Liver (tissue), 9 donors: ENCODE measurements around the gene POLDIP3. TPM values are rescaled to one million over a fixed set of nuclear protein-coding genes. Genes with fewer than 3 reads are reported as not detected.

ENCODE experiments used
- DNase-seq: peaks from one replicate; pipeline ENCODE4 v3.0.0-alpha.2; 2017; ENCODE audit warnings: low spot score
- H3K27ac ChIP-seq, 2 donors: one replicate each; pipeline ENCODE4 v1.7.0; 2013; ENCODE audit warnings: inconsistent platforms in 2 of 2, low read length in 2 of 2, control low read depth in 1 of 2, low read depth in 1 of 2, mild to moderate bottlenecking in 1 of 2
- H3K27me3 ChIP-seq, 4 donors: one replicate each; pipeline versions ENCODE4 v1.6.1 to v1.7.0; 2013; ENCODE audit warnings: low read length in 3 of 4, inconsistent platforms in 1 of 4, mild to moderate bottlenecking in 1 of 4, moderate library complexity in 1 of 4; ENCODE audit not compliant: control insufficient read depth in 4 of 4, insufficient read depth in 4 of 4
- H3K36me3 ChIP-seq, 4 donors: one replicate each; pipeline versions ENCODE4 v1.6.1 to v1.7.0; 2013; ENCODE audit warnings: low read length in 3 of 4, mild to moderate bottlenecking in 3 of 4, low read depth in 1 of 4, moderate library complexity in 1 of 4; ENCODE audit not compliant: control insufficient read depth in 4 of 4, insufficient read depth in 3 of 4
- H3K4me1 ChIP-seq, 4 donors: one replicate each; pipeline versions ENCODE4 v1.6.1 to v1.7.0; 2013; ENCODE audit warnings: low read length in 3 of 4, mild to moderate bottlenecking in 3 of 4, moderate library complexity in 1 of 4; ENCODE audit not compliant: control insufficient read depth in 4 of 4, insufficient read depth in 4 of 4
- H3K4me3 ChIP-seq, 3 donors: one replicate each; pipeline versions ENCODE4 v1.6.1 to v1.7.0; 2013; ENCODE audit warnings: low read length in 3 of 3, control low read depth in 1 of 3, low read depth in 1 of 3, mild to moderate bottlenecking in 1 of 3
- H3K9ac ChIP-seq, 2 donors: one replicate each; pipeline ENCODE4 v1.7.0; 2013; ENCODE audit warnings: low read length in 2 of 2, mild to moderate bottlenecking in 2 of 2, moderate library complexity in 2 of 2, control low read depth in 1 of 2, low read depth in 1 of 2
- H3K9me3 ChIP-seq, 4 donors: one replicate each; pipeline versions ENCODE4 v1.6.1 to v1.7.0; 2013; ENCODE audit warnings: low read length in 3 of 4; ENCODE audit not compliant: control insufficient read depth in 4 of 4
- EGR1 ChIP-seq, 2 donors: IDR thresholded peaks; 2 replicates each; pipeline ENCODE4 v1.6.1; 2016 to 2018; ENCODE audit warnings: antibody characterized with exemption in 2 of 2, low read depth in 2 of 2
- FOXA1 ChIP-seq: IDR thresholded peaks from 2 replicates; pipeline ENCODE4 v1.6.1; 2016; ENCODE audit warnings: antibody characterized with exemption
- FOXA2 ChIP-seq: IDR thresholded peaks from 2 replicates; pipeline ENCODE4 v1.6.1; 2016; ENCODE audit warnings: antibody characterized with exemption
- HNF4A ChIP-seq, 2 donors: conservative IDR thresholded peaks; 2 replicates each; pipeline ENCODE4 v1.6.1; 2016; ENCODE audit warnings: antibody characterized with exemption in 2 of 2, mild to moderate bottlenecking in 2 of 2
- HNF4G ChIP-seq: IDR thresholded peaks from 2 replicates; pipeline ENCODE4 v1.6.1; 2016; ENCODE audit warnings: antibody characterized with exemption
- JUND ChIP-seq, 2 donors: IDR thresholded peaks; 2 replicates each; pipeline ENCODE4 v1.6.1; 2016; ENCODE audit warnings: antibody characterized with exemption in 2 of 2
- NR2F2 ChIP-seq: IDR thresholded peaks from 2 replicates; pipeline ENCODE4 v1.6.1; 2016; ENCODE audit warnings: antibody characterized with exemption
- RAD21 ChIP-seq, 2 donors: IDR thresholded peaks; 2 replicates each; pipeline ENCODE4 v1.6.1; 2016; ENCODE audit warnings: antibody characterized with exemption in 2 of 2, mild to moderate bottlenecking in 2 of 2
- REST ChIP-seq: IDR thresholded peaks from 2 replicates; pipeline ENCODE4 v1.6.1; 2016; ENCODE audit warnings: antibody characterized with exemption, mild to moderate bottlenecking
- RXRA ChIP-seq, 2 donors: IDR thresholded peaks; 2 replicates each; pipeline ENCODE4 v1.6.1; 2017 to 2018; ENCODE audit warnings: antibody characterized with exemption in 2 of 2, mild to moderate bottlenecking in 1 of 2
- SP1 ChIP-seq: IDR thresholded peaks from 2 replicates; pipeline ENCODE4 v1.6.1; 2018; ENCODE audit warnings: antibody characterized with exemption, mild to moderate bottlenecking
- TAF1 ChIP-seq: conservative IDR thresholded peaks from 2 replicates; pipeline ENCODE4 v1.6.1; 2016; ENCODE audit warnings: antibody characterized with exemption, mild to moderate bottlenecking
- YY1 ChIP-seq: IDR thresholded peaks from 2 replicates; pipeline ENCODE4 v1.6.1; 2016; ENCODE audit warnings: antibody characterized with exemption, mild to moderate bottlenecking
- WGBS: extraction: QIAGEN DNeasy Blood & Tissue Kit; methylation state at CpG from one replicate; pipeline ENCODE4 v1.1.7; 2013; 5-methylcytosine and 5-hydroxymethylcytosine counted together
- polyA plus RNA-seq, 2 donors: library from polyadenylated mRNA; stranded (reverse) in 1 of 2; unstranded in 1 of 2; fragments of 200-250 nt in 1 of 2; fragments of >200 nt in 1 of 2; fragmentation: Nextera tagmentation in 1 of 2; extraction: Ambion mirVana in 1 of 2; gene quantifications; one replicate each; pipeline versions ENCODE4 v1.2.1 to v1.2.3, GENCODE V29; 2013 to 2015
- total RNA-seq, 2 donors: library from RNA; depleted of rRNA; stranded (reverse); fragments of >200 nt; gene quantifications; one replicate each; pipeline ENCODE4 v1.2.3, GENCODE V29; 2014
- TF ChIP-seq, protein P1 (sequence below): fragments of 150-350 bp; IDR thresholded peaks from 2 replicates; pipeline ENCODE4 v1.5.1; 2017; ENCODE audit warnings: improper control_type of control experiment, low read depth, low read length; ENCODE audit not compliant: missing input control
- TF ChIP-seq, protein P2 (sequence below): IDR thresholded peaks from 2 replicates; pipeline ENCODE4 v1.6.1; 2016; ENCODE audit warnings: antibody characterized with exemption
- TF ChIP-seq, protein P3 (sequence below): IDR thresholded peaks from 2 replicates; pipeline ENCODE4 v1.6.1; 2016; ENCODE audit warnings: antibody characterized with exemption
- TF ChIP-seq, protein P4 (sequence below): IDR thresholded peaks from 2 replicates; pipeline ENCODE4 v1.6.1; 2016; ENCODE audit warnings: antibody characterized with exemption
- donor health status: healthy.
- donor health status: healthy.
- donor health status: healthy.
- donor health status: healthy.
- donor health status: healthy.

Gene POLDIP3
- total and polyA plus RNA-seq, 4 donors, result 14.6 to 22.5 (median 18.0) TPM

DNA sequence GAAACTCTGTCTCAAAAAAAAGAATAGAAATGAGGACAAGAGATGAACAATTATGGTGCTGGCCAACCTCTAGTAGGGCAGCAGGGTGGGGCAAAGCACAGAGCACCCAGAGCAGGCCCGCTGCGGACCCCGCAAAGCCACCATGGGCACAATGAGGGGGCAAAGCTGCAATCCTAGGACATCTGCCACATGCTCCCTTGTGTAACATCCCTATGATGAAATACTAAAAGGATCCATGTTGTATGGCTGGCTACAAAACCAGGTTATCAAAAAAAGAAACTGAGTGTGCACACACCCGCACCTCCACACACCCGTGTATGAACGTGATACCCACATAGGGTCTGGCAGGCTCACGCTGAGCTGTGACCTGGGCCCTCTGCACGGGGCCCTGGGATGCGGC, 18.3 kb upstream of the POLDIP3 start:
- 91% methylated on average over 9 of the region's 9 CpGs for WGBS
- Histone ChIP-seq H3K9ac (no peak overlapping the region), H3K36me3 (peaks cover 14 to 52% (median 24%) of the 10 kb centered on the region in 4 donors), H3K27ac (no peak overlapping the region), H3K4me1 (peaks cover 0 to 7% (median 3%) of the 10 kb centered on the region in 4 donors), H3K27me3 (no peaks in the 10 kb centered on the region), H3K4me3 (no peak overlapping the region), H3K9me3 (no peaks in the 10 kb centered on the region)
- TF ChIP-seq FOXA2 (no peak), RXRA (IDR thresholded peaks at IDR 0.05) (no peak), YY1 (no peak)
- no peak for DNase-seq

- H3K9me3 ChIP-seq, result no peaks in the 10 kb centered on the region
- H3K4me3 ChIP-seq, result no peak overlapping the region
- TF ChIP-seq RAD21 (IDR thresholded peaks at IDR 0.05), result peak in 1 of 2 donors; percentile 65
- TF ChIP-seq, protein P1, sequence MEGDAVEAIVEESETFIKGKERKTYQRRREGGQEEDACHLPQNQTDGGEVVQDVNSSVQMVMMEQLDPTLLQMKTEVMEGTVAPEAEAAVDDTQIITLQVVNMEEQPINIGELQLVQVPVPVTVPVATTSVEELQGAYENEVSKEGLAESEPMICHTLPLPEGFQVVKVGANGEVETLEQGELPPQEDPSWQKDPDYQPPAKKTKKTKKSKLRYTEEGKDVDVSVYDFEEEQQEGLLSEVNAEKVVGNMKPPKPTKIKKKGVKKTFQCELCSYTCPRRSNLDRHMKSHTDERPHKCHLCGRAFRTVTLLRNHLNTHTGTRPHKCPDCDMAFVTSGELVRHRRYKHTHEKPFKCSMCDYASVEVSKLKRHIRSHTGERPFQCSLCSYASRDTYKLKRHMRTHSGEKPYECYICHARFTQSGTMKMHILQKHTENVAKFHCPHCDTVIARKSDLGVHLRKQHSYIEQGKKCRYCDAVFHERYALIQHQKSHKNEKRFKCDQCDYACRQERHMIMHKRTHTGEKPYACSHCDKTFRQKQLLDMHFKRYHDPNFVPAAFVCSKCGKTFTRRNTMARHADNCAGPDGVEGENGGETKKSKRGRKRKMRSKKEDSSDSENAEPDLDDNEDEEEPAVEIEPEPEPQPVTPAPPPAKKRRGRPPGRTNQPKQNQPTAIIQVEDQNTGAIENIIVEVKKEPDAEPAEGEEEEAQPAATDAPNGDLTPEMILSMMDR, result no peak
- TF ChIP-seq HNF4A (conservative IDR thresholded peaks at IDR 0.05), result peak; percentile 12 to 51
- no peak for DNase-seq
- H3K36me3 ChIP-seq, result peaks cover 22 to 61% (median 31%) of the 10 kb centered on the region in 4 donors
- peaks cover 0 to 7% (median 3%) of the 10 kb centered on the region in 4 donors for H3K4me1 ChIP-seq
- WGBS, result 88% methylated on average over 13 of the region's 13 CpGs
- no peak overlapping the region for H3K9ac ChIP-seq
- H3K27me3 ChIP-seq, result no peaks in the 10 kb centered on the region
- no peak overlapping the region for H3K27ac ChIP-seq
Measured at GRCh38 chr22:42632096-42632495, 17.4 kb upstream of the POLDIP3 start.

- Histone ChIP-seq H3K9ac (no peak overlapping the region), H3K36me3 (peaks cover 30 to 67% (median 37%) of the 10 kb centered on the region in 4 donors), H3K9me3 (no peaks in the 10 kb centered on the region), H3K27ac (no peak overlapping the region), H3K27me3 (no peaks in the 10 kb centered on the region), H3K4me3 (no peak overlapping the region), H3K4me1 (peaks cover 0 to 7% (median 3%) of the 10 kb centered on the region in 4 donors)
- 91% methylated on average over 28 of the region's 28 CpGs for WGBS
- DNase-seq, result no peak
- TF ChIP-seq YY1 (no peak), HNF4G (no peak), FOXA2 (no peak), FOXA1 (no peak), RAD21 (IDR thresholded peaks at IDR 0.05) (no peak), TAF1 (no peak), NR2F2 (no peak), SP1 (no peak), JUND (IDR thresholded peaks at IDR 0.05) (no peak), EGR1 (IDR thresholded peaks at IDR 0.05; ENCODE audit: low read depth in 2 of 2) (no peak), HNF4A (conservative IDR thresholded peaks at IDR 0.05) (no peak), RXRA (IDR thresholded peaks at IDR 0.05) (no peak), REST (no peak)
- TF ChIP-seq, protein P2, sequence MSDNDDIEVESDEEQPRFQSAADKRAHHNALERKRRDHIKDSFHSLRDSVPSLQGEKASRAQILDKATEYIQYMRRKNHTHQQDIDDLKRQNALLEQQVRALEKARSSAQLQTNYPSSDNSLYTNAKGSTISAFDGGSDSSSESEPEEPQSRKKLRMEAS, result no peak
- TF ChIP-seq, protein P3, sequence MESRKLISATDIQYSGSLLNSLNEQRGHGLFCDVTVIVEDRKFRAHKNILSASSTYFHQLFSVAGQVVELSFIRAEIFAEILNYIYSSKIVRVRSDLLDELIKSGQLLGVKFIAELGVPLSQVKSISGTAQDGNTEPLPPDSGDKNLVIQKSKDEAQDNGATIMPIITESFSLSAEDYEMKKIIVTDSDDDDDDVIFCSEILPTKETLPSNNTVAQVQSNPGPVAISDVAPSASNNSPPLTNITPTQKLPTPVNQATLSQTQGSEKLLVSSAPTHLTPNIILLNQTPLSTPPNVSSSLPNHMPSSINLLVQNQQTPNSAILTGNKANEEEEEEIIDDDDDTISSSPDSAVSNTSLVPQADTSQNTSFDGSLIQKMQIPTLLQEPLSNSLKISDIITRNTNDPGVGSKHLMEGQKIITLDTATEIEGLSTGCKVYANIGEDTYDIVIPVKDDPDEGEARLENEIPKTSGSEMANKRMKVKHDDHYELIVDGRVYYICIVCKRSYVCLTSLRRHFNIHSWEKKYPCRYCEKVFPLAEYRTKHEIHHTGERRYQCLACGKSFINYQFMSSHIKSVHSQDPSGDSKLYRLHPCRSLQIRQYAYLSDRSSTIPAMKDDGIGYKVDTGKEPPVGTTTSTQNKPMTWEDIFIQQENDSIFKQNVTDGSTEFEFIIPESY, result no peak
- TF ChIP-seq, protein P1, result no peak
- TF ChIP-seq, protein P4, sequence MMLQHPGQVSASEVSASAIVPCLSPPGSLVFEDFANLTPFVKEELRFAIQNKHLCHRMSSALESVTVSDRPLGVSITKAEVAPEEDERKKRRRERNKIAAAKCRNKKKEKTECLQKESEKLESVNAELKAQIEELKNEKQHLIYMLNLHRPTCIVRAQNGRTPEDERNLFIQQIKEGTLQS, result no peak
Measured at GRCh38 chr22:42630901-42631602, 16.4 kb upstream of the POLDIP3 start.
